Neural cell (in vitro differentiated cells): ENCODE data around the gene DENND1A. TPM values are rescaled to one million over a fixed set of nuclear protein-coding genes. Genes with fewer than 3 reads are reported as not detected.

Experiments used
- H2AFZ ChIP-seq: fragments of 200-600, 300-800 bp; sonication (generic), shearing (Covaris generic); 2 replicates; pipeline ENCODE4 v1.6.0; 2014; ENCODE audit warnings: low read depth, mild to moderate bottlenecking, antibody characterized with exemption, low read length, moderate library complexity
- H3F3A ChIP-seq: fragments of 200-600 bp; shearing (Covaris generic); 2 replicates; pipeline ENCODE4 v1.6.1; 2016; ENCODE audit warnings: mild to moderate bottlenecking, moderate library complexity, mixed read lengths, antibody characterized with exemption, low read length; ENCODE audit not compliant: insufficient read depth, poor library complexity, severe bottlenecking
- H3K27ac ChIP-seq: fragments of 200-600, 300-800 bp; sonication (generic), shearing (Covaris generic); 2 replicates; pipeline ENCODE4 v1.5.1; 2014; ENCODE audit warnings: mild to moderate bottlenecking, low read length, moderate library complexity
- H3K27me3 ChIP-seq: fragments of 300-800, 200-600 bp; sonication (generic), shearing (Covaris generic); 2 replicates; pipeline ENCODE4 v1.6.0; 2014; ENCODE audit warnings: mild to moderate bottlenecking, low read depth, low read length, moderate library complexity; ENCODE audit not compliant: insufficient read depth
- H3K36me3 ChIP-seq: fragments of 300-800, 200-600 bp; sonication (generic), shearing (Covaris generic); 2 replicates; pipeline ENCODE4 v1.5.1; 2014; ENCODE audit warnings: mild to moderate bottlenecking, antibody characterized with exemption, low read length, moderate library complexity; ENCODE audit not compliant: insufficient read depth
- H3K4me2 ChIP-seq: fragments of 300-800, 200-600 bp; sonication (generic), shearing (Covaris generic); 2 replicates; pipeline ENCODE4 v1.6.0; 2014; ENCODE audit warnings: mild to moderate bottlenecking, low read length
- H3K4me3 ChIP-seq: fragments of 300-800, 200-600 bp; sonication (generic), shearing (Covaris generic); 2 replicates; pipeline ENCODE4 v1.5.1; 2014; ENCODE audit warnings: mild to moderate bottlenecking, low read length, moderate library complexity
- H3K79me2 ChIP-seq: fragments of 200-600 bp; shearing (Covaris generic); replicated peaks from 2 replicates; pipeline ENCODE4 v1.6.0; 2014; ENCODE audit warnings: mild to moderate bottlenecking, low read length, moderate library complexity; ENCODE audit not compliant: insufficient read depth
- H3K9ac ChIP-seq: fragments of 300-800, 200-600 bp; sonication (generic), shearing (Covaris generic); 2 replicates; pipeline ENCODE4 v1.6.1; 2016; ENCODE audit warnings: mild to moderate bottlenecking, low read length, mixed read lengths
- H3K9me2 ChIP-seq: fragments of 200-600 bp; shearing (Covaris generic); 2 replicates; pipeline ENCODE4 v1.6.1; 2016; ENCODE audit warnings: mild to moderate bottlenecking, low read length, mixed read lengths; ENCODE audit not compliant: insufficient read depth
- H3K9me3 ChIP-seq: fragments of 200-600, 300-800 bp; sonication (generic), shearing (Covaris generic); 2 replicates; pipeline ENCODE4 v1.6.1; 2016; ENCODE audit warnings: mild to moderate bottlenecking, mixed run types, low read length, moderate library complexity, mixed read lengths
- H4K20me1 ChIP-seq: fragments of 200-600 bp; shearing (Covaris generic); 2 replicates; pipeline ENCODE4 v1.6.1; 2016; ENCODE audit warnings: mild to moderate bottlenecking, mixed run types; ENCODE audit not compliant: insufficient read depth
- EP300 ChIP-seq: fragments of 450-650 bp; conservative IDR thresholded peaks from 2 replicates; pipeline ENCODE4 v1.6.1; 2014; ENCODE audit warnings: antibody characterized with exemption, mild to moderate bottlenecking, moderate library complexity; ENCODE audit not compliant: poor library complexity, severe bottlenecking
- EZH2 ChIP-seq: fragments of 200-600, 300-800 bp; shearing (Covaris generic), sonication (generic); IDR thresholded peaks from 2 replicates; pipeline ENCODE4 v1.6.1; 2014; ENCODE audit warnings: antibody characterized with exemption, low read length, borderline replicate concordance, mild to moderate bottlenecking; ENCODE audit not compliant: insufficient read depth, poor library complexity, severe bottlenecking
- MXI1 ChIP-seq: fragments of 450-650 bp; conservative IDR thresholded peaks from 2 replicates; pipeline ENCODE4 v1.6.1; 2014; ENCODE audit warnings: antibody characterized with exemption, mild to moderate bottlenecking; ENCODE audit not compliant: poor library complexity, severe bottlenecking
- POLR2AphosphoS5 ChIP-seq: IDR thresholded peaks from 2 replicates; pipeline ENCODE4 v1.6.1; 2012
- RAD21 ChIP-seq: fragments of 450-650 bp; conservative IDR thresholded peaks from 2 replicates; pipeline ENCODE4 v1.6.1; 2014; ENCODE audit warnings: antibody characterized with exemption, mild to moderate bottlenecking, moderate library complexity
- SMC3 ChIP-seq: fragments of 450-650 bp; conservative IDR thresholded peaks from 2 replicates; pipeline ENCODE4 v1.6.1; 2014; ENCODE audit warnings: antibody characterized with exemption, mild to moderate bottlenecking, moderate library complexity; ENCODE audit not compliant: poor library complexity
- TAF1 ChIP-seq: IDR thresholded peaks from 2 replicates; pipeline ENCODE4 v1.6.1; 2012; ENCODE audit warnings: low read depth
- polyA plus RNA-seq: library from polyadenylated mRNA; depleted of rRNA; stranded (reverse); fragments of >200 nt; gene quantifications from 2 replicates; pipeline ENCODE4 v1.2.3, GENCODE V29; 2014
- TF ChIP-seq, protein P1 (sequence below): IDR thresholded peaks from 2 replicates; pipeline ENCODE4 v1.6.1; 2012; ENCODE audit warnings: borderline replicate concordance
- TF ChIP-seq, protein P2 (sequence below): fragments of 450-650 bp; IDR thresholded peaks from 2 replicates; pipeline ENCODE4 v1.5.1; 2014; ENCODE audit warnings: antibody characterized with exemption, mild to moderate bottlenecking, moderate library complexity; ENCODE audit not compliant: poor library complexity, severe bottlenecking

The DENND1A gene
- polyA plus RNA-seq, 1 donor from 2014 or later = 2.3 TPM

DNA sequence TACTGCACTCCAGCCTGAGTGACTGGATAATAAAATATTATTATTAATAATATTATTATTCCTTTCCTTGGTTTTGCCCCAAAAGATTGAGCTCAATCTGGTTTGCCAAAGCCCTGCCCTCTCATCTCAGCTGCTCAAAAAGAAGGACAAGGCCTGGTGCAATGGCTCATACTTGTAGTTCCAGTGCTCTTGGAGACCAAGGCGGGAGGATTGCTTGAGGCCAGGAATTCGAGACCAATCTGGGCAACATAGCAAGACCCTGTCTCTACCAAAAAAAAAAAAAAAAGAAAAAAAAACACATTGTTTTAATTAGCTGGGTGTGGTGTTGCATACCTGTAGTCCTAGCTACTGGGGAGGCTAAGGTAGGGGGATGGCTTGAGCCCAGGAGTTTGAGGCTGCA lies 13.7 kb upstream of the DENND1A start:
- Histone ChIP-seq H3K9me2 (no peaks in the 10 kb centered on the region), H3K4me2 (no peak overlapping the region), H3K79me2 (no peaks in the 10 kb centered on the region), H2AFZ (no peak overlapping the region), H3K27ac (no peak overlapping the region), H3K9ac (no peak overlapping the region), H3K36me3 (no peaks in the 10 kb centered on the region), H3K4me3 (no peak overlapping the region), H3K9me3 (no peaks in the 10 kb centered on the region), H3F3A (no peaks in the 10 kb centered on the region), H4K20me1 (no peaks in the 10 kb centered on the region), H3K27me3 (no peaks in the 10 kb centered on the region)
- no peak for TF ChIP-seq SMC3
- no peak for TF ChIP-seq EZH2
- TF ChIP-seq, protein P1, sequence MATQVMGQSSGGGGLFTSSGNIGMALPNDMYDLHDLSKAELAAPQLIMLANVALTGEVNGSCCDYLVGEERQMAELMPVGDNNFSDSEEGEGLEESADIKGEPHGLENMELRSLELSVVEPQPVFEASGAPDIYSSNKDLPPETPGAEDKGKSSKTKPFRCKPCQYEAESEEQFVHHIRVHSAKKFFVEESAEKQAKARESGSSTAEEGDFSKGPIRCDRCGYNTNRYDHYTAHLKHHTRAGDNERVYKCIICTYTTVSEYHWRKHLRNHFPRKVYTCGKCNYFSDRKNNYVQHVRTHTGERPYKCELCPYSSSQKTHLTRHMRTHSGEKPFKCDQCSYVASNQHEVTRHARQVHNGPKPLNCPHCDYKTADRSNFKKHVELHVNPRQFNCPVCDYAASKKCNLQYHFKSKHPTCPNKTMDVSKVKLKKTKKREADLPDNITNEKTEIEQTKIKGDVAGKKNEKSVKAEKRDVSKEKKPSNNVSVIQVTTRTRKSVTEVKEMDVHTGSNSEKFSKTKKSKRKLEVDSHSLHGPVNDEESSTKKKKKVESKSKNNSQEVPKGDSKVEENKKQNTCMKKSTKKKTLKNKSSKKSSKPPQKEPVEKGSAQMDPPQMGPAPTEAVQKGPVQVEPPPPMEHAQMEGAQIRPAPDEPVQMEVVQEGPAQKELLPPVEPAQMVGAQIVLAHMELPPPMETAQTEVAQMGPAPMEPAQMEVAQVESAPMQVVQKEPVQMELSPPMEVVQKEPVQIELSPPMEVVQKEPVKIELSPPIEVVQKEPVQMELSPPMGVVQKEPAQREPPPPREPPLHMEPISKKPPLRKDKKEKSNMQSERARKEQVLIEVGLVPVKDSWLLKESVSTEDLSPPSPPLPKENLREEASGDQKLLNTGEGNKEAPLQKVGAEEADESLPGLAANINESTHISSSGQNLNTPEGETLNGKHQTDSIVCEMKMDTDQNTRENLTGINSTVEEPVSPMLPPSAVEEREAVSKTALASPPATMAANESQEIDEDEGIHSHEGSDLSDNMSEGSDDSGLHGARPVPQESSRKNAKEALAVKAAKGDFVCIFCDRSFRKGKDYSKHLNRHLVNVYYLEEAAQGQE = no peak
- no peak for TF ChIP-seq RAD21
- no peak for TF ChIP-seq MXI1
- TF ChIP-seq POLR2AphosphoS5 = no peak
- no peak for TF ChIP-seq TAF1
- TF ChIP-seq EP300 = no peak
- TF ChIP-seq, protein P2, sequence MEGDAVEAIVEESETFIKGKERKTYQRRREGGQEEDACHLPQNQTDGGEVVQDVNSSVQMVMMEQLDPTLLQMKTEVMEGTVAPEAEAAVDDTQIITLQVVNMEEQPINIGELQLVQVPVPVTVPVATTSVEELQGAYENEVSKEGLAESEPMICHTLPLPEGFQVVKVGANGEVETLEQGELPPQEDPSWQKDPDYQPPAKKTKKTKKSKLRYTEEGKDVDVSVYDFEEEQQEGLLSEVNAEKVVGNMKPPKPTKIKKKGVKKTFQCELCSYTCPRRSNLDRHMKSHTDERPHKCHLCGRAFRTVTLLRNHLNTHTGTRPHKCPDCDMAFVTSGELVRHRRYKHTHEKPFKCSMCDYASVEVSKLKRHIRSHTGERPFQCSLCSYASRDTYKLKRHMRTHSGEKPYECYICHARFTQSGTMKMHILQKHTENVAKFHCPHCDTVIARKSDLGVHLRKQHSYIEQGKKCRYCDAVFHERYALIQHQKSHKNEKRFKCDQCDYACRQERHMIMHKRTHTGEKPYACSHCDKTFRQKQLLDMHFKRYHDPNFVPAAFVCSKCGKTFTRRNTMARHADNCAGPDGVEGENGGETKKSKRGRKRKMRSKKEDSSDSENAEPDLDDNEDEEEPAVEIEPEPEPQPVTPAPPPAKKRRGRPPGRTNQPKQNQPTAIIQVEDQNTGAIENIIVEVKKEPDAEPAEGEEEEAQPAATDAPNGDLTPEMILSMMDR = no peak

DNA sequence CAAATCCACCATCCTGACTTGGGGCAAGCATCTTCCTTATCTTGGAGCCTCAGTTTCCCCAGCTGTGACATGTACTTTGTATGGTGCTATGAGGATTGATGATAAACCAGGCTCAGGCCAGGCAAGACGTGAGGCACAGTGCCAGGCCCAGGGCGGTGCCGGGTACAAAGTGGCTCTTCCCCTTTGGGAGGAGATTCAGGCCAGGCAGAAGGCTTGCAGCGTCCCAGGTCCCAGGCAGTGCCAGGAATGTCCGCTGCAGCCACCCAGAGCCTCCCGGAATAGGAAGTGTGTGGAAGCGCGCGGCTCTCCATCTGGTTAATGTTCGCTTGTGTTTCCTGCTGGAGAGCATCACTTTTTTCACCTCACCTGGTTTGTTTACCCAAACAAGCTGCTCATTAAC lies 12.6 kb upstream of the DENND1A start:
- no peaks in the 10 kb centered on the region for H3K9me2 ChIP-seq
- H3F3A ChIP-seq = no peaks in the 10 kb centered on the region
- no peaks in the 10 kb centered on the region for H3K36me3 ChIP-seq
- no peak overlapping the region for H3K4me3 ChIP-seq
- no peaks in the 10 kb centered on the region for H3K79me2 ChIP-seq
- no peak overlapping the region for H3K27ac ChIP-seq
- no peaks in the 10 kb centered on the region for H3K27me3 ChIP-seq
- H3K9ac ChIP-seq = no peak overlapping the region
- H4K20me1 ChIP-seq = no peaks in the 10 kb centered on the region
- H2AFZ ChIP-seq = no peak overlapping the region
- H3K4me2 ChIP-seq = no peak overlapping the region
- no peaks in the 10 kb centered on the region for H3K9me3 ChIP-seq
- TF ChIP-seq POLR2AphosphoS5 = no peak
- TF ChIP-seq, protein P2 = no peak
- TF ChIP-seq EP300 = no peak
- no peak for TF ChIP-seq RAD21
- TF ChIP-seq SMC3 = no peak
- no peak for TF ChIP-seq MXI1
- TF ChIP-seq EZH2 = no peak
- TF ChIP-seq, protein P1 = no peak
- TF ChIP-seq TAF1 = no peak
